ENCODE measurements around the gene XRCC3.

Gene XRCC3

GRCh38 chr14:103702095-103702494 lies 13.2 kb downstream of the XRCC3 start:
- peaks cover 57% of the 10 kb centered on the region for H3K36me3 ChIP-seq (ENCODE audit: insufficient read depth, low read length)
- no peaks in the 10 kb centered on the region for H3K27me3 ChIP-seq (ENCODE audit: control insufficient read depth in 1 of 2, insufficient read depth in 2 of 2, low read length in 2 of 2)
- H3K27ac ChIP-seq (ENCODE audit: low read depth, low read length) = no peak overlapping the region
- no peaks in the 10 kb centered on the region for H3K9me3 ChIP-seq (ENCODE audit: low read length)
- no peak overlapping the region for H3K4me3 ChIP-seq (ENCODE audit: low read depth in 1 of 2, low read length in 2 of 2)
- peaks cover 22% of the 10 kb centered on the region for H3K4me1 ChIP-seq (ENCODE audit: insufficient read depth, low read length)
- no peak overlapping the region for H3K9ac ChIP-seq (ENCODE audit: low read length)

- Histone ChIP-seq H3K9ac (ENCODE audit: low read length) (no peak overlapping the region), H3K36me3 (ENCODE audit: insufficient read depth, low read length) (peaks cover 57% of the 10 kb centered on the region), H3K27ac (ENCODE audit: low read depth, low read length) (no peak overlapping the region), H3K4me3 (ENCODE audit: low read depth in 1 of 2, low read length in 2 of 2) (no peak overlapping the region), H3K27me3 (ENCODE audit: control insufficient read depth in 1 of 2, insufficient read depth in 2 of 2, low read length in 2 of 2) (no peaks in the 10 kb centered on the region), H3K9me3 (ENCODE audit: low read length) (no peaks in the 10 kb centered on the region), H3K4me1 (ENCODE audit: insufficient read depth, low read length) (peaks cover 34% of the 10 kb centered on the region)
Observed at GRCh38 chr14:103700753-103701490, 14.3 kb downstream of the XRCC3 start.

GRCh38 chr14:103699901-103700752 lies 15.1 kb downstream of the XRCC3 start:
- peaks cover 57% of the 10 kb centered on the region for H3K36me3 ChIP-seq (ENCODE audit: insufficient read depth, low read length)
- H3K27ac ChIP-seq (ENCODE audit: low read depth, low read length) = no peak overlapping the region
- H3K4me1 ChIP-seq (ENCODE audit: insufficient read depth, low read length) = peaks cover 39% of the 10 kb centered on the region
- no peaks in the 10 kb centered on the region for H3K27me3 ChIP-seq (ENCODE audit: control insufficient read depth in 1 of 2, insufficient read depth in 2 of 2, low read length in 2 of 2)
- H3K4me3 ChIP-seq (ENCODE audit: low read depth in 1 of 2, low read length in 2 of 2) = no peak overlapping the region
- H3K9me3 ChIP-seq (ENCODE audit: low read length) = no peaks in the 10 kb centered on the region
- H3K9ac ChIP-seq (ENCODE audit: low read length) = no peak overlapping the region

GRCh38 chr14:103699261-103699661 lies 16.0 kb downstream of the XRCC3 start:
- no peaks in the 10 kb centered on the region for H3K9me3 ChIP-seq (ENCODE audit: low read length)
- H3K4me3 ChIP-seq (ENCODE audit: low read depth in 1 of 2, low read length in 2 of 2) = no peak overlapping the region
- no peak overlapping the region for H3K9ac ChIP-seq (ENCODE audit: low read length)
- peaks cover 39% of the 10 kb centered on the region for H3K4me1 ChIP-seq (ENCODE audit: insufficient read depth, low read length)
- peaks cover 57% of the 10 kb centered on the region for H3K36me3 ChIP-seq (ENCODE audit: insufficient read depth, low read length)
- no peak overlapping the region for H3K27ac ChIP-seq (ENCODE audit: low read depth, low read length)
- no peaks in the 10 kb centered on the region for H3K27me3 ChIP-seq (ENCODE audit: control insufficient read depth in 1 of 2, insufficient read depth in 2 of 2, low read length in 2 of 2)

GRCh38 chr14:103698380-103699260 lies 16.6 kb downstream of the XRCC3 start:
- no peaks in the 10 kb centered on the region for H3K27me3 ChIP-seq (ENCODE audit: control insufficient read depth in 1 of 2, insufficient read depth in 2 of 2, low read length in 2 of 2)
- peaks cover 63% of the 10 kb centered on the region for H3K36me3 ChIP-seq (ENCODE audit: insufficient read depth, low read length)
- no peak overlapping the region for H3K9ac ChIP-seq (ENCODE audit: low read length)
- H3K4me1 ChIP-seq (ENCODE audit: insufficient read depth, low read length) = peaks cover 39% of the 10 kb centered on the region
- H3K4me3 ChIP-seq (ENCODE audit: low read depth in 1 of 2, low read length in 2 of 2) = no peak overlapping the region
- no peaks in the 10 kb centered on the region for H3K9me3 ChIP-seq (ENCODE audit: low read length)
- H3K27ac ChIP-seq (ENCODE audit: low read depth, low read length) = peak overlapping the region; percentile 66

GRCh38 chr14:103697603-103698379 lies 17.5 kb downstream of the XRCC3 start:
- Histone ChIP-seq H3K9me3 (ENCODE audit: low read length) (no peaks in the 10 kb centered on the region), H3K27ac (ENCODE audit: low read depth, low read length) (peak overlapping the region; percentile 66), H3K27me3 (ENCODE audit: control insufficient read depth in 1 of 2, insufficient read depth in 2 of 2, low read length in 2 of 2) (no peaks in the 10 kb centered on the region), H3K4me3 (ENCODE audit: low read depth in 1 of 2, low read length in 2 of 2) (no peak overlapping the region), H3K4me1 (ENCODE audit: insufficient read depth, low read length) (peaks cover 39% of the 10 kb centered on the region), H3K9ac (ENCODE audit: low read length) (no peak overlapping the region), H3K36me3 (ENCODE audit: insufficient read depth, low read length) (peaks cover 63% of the 10 kb centered on the region)

- Histone ChIP-seq H3K27me3 (ENCODE audit: control insufficient read depth in 1 of 2, insufficient read depth in 2 of 2, low read length in 2 of 2) (no peaks in the 10 kb centered on the region), H3K27ac (ENCODE audit: low read depth, low read length) (peak overlapping the region; percentile 61), H3K9ac (ENCODE audit: low read length) (no peak overlapping the region), H3K36me3 (ENCODE audit: insufficient read depth, low read length) (peaks cover 61% of the 10 kb centered on the region), H3K9me3 (ENCODE audit: low read length) (no peaks in the 10 kb centered on the region), H3K4me1 (ENCODE audit: insufficient read depth, low read length) (peaks cover 39% of the 10 kb centered on the region), H3K4me3 (ENCODE audit: low read depth in 1 of 2, low read length in 2 of 2) (no peak overlapping the region)
Observed at GRCh38 chr14:103697206-103697602, 18.0 kb downstream of the XRCC3 start.

- H3K4me1 ChIP-seq (ENCODE audit: insufficient read depth, low read length) = peaks cover 39% of the 10 kb centered on the region
- no peaks in the 10 kb centered on the region for H3K27me3 ChIP-seq (ENCODE audit: control insufficient read depth in 1 of 2, insufficient read depth in 2 of 2, low read length in 2 of 2)
- no peak overlapping the region for H3K4me3 ChIP-seq (ENCODE audit: low read depth in 1 of 2, low read length in 2 of 2)
- H3K27ac ChIP-seq (ENCODE audit: low read depth, low read length) = peak overlapping the region; percentile 61
- no peaks in the 10 kb centered on the region for H3K9me3 ChIP-seq (ENCODE audit: low read length)
- peaks cover 62% of the 10 kb centered on the region for H3K36me3 ChIP-seq (ENCODE audit: insufficient read depth, low read length)
- no peak overlapping the region for H3K9ac ChIP-seq (ENCODE audit: low read length)
Observed at GRCh38 chr14:103696466-103697071, 18.7 kb downstream of the XRCC3 start.

- no peak overlapping the region for H3K9ac ChIP-seq (ENCODE audit: low read length)
Observed at GRCh38 chr14:103696070-103696402, 19.2 kb downstream of the XRCC3 start.

GRCh38 chr14:103695296-103696069 lies 19.8 kb downstream of the XRCC3 start:
- Histone ChIP-seq H3K27ac (ENCODE audit: low read depth, low read length) (no peak overlapping the region), H3K4me3 (ENCODE audit: low read depth in 1 of 2, low read length in 2 of 2) (no peak overlapping the region), H3K36me3 (ENCODE audit: insufficient read depth, low read length) (peaks cover 55% of the 10 kb centered on the region), H3K9ac (ENCODE audit: low read length) (no peak overlapping the region), H3K9me3 (ENCODE audit: low read length) (no peaks in the 10 kb centered on the region), H3K4me1 (ENCODE audit: insufficient read depth, low read length) (peaks cover 35% of the 10 kb centered on the region), H3K27me3 (ENCODE audit: control insufficient read depth in 1 of 2, insufficient read depth in 2 of 2, low read length in 2 of 2) (no peaks in the 10 kb centered on the region)

More at GRCh38 chr14:103696070-103696402, 19.2 kb downstream of the XRCC3 start:
- Histone ChIP-seq H3K4me3 (ENCODE audit: low read depth in 1 of 2, low read length in 2 of 2) (no peak overlapping the region), H3K27ac (ENCODE audit: low read depth, low read length) (peak overlapping the region; percentile 61), H3K4me1 (ENCODE audit: insufficient read depth, low read length) (peaks cover 39% of the 10 kb centered on the region), H3K36me3 (ENCODE audit: insufficient read depth, low read length) (peaks cover 59% of the 10 kb centered on the region), H3K9me3 (ENCODE audit: low read length) (no peaks in the 10 kb centered on the region), H3K27me3 (ENCODE audit: control insufficient read depth in 1 of 2, insufficient read depth in 2 of 2, low read length in 2 of 2) (no peaks in the 10 kb centered on the region)
